ENCODE measurements around the gene ZNF76. TPM values are rescaled to one million over a fixed set of nuclear protein-coding genes. Genes with fewer than 3 reads are reported as not detected.
A peak's percentile ranks its signal among the peaks of the same experiment; 100 is the strongest.

ZNF76 gene
- total and polyA plus RNA-seq, 2 of the 13 experiments (the other 11 are each of a cell fraction or from before 2014, with no cell fraction given) = 13.2 to 26.4 TPM

- TF ChIP-seq BCLAF1 (IDR thresholded peaks at IDR 0.05) (no peak), FOXP1 (IDR thresholded peaks at IDR 0.05) (no peak), FOXP1 (CRISPR knock-in tag; IDR thresholded peaks at IDR 0.05) (no peak), CCAR2 (optimal IDR thresholded peaks at IDR 0.05; ENCODE audit: low read depth, low read length) (no peak), SRSF1 (optimal IDR thresholded peaks at IDR 0.05; ENCODE audit: low read depth, low read length) (no peak), ZNF576 (CRISPR knock-in tag; IDR thresholded peaks at IDR 0.05) (no peak), POGK (CRISPR knock-in tag; conservative IDR thresholded peaks at IDR 0.05) (no peak), ZSCAN25 (CRISPR knock-in tag; IDR thresholded peaks at IDR 0.05) (no peak), SMAD1 (CRISPR knock-in tag; IDR thresholded peaks at IDR 0.05; ENCODE audit: borderline replicate concordance, low read depth) (no peak), ZNF839 (CRISPR knock-in tag; IDR thresholded peaks at IDR 0.05; ENCODE audit: borderline replicate concordance) (no peak), ZNF746 (CRISPR knock-in tag; IDR thresholded peaks at IDR 0.05) (no peak), BCL3 (CRISPR knock-in tag; IDR thresholded peaks at IDR 0.05) (0 out of 2 replicates have a peak, but pooled peaks have one; percentile 15), TCF12 (IDR thresholded peaks at IDR 0.05) (no peak), TCF12 (CRISPR knock-in tag; IDR thresholded peaks at IDR 0.05) (no peak)
- TF ChIP-seq, protein P1, sequence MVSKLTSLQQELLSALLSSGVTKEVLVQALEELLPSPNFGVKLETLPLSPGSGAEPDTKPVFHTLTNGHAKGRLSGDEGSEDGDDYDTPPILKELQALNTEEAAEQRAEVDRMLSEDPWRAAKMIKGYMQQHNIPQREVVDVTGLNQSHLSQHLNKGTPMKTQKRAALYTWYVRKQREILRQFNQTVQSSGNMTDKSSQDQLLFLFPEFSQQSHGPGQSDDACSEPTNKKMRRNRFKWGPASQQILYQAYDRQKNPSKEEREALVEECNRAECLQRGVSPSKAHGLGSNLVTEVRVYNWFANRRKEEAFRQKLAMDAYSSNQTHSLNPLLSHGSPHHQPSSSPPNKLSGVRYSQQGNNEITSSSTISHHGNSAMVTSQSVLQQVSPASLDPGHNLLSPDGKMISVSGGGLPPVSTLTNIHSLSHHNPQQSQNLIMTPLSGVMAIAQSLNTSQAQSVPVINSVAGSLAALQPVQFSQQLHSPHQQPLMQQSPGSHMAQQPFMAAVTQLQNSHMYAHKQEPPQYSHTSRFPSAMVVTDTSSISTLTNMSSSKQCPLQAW (CRISPR knock-in tag; IDR thresholded peaks at IDR 0.05) = 0 out of 2 replicates have a peak, but pooled peaks have one; percentile 45
- TF ChIP-seq, protein P2, sequence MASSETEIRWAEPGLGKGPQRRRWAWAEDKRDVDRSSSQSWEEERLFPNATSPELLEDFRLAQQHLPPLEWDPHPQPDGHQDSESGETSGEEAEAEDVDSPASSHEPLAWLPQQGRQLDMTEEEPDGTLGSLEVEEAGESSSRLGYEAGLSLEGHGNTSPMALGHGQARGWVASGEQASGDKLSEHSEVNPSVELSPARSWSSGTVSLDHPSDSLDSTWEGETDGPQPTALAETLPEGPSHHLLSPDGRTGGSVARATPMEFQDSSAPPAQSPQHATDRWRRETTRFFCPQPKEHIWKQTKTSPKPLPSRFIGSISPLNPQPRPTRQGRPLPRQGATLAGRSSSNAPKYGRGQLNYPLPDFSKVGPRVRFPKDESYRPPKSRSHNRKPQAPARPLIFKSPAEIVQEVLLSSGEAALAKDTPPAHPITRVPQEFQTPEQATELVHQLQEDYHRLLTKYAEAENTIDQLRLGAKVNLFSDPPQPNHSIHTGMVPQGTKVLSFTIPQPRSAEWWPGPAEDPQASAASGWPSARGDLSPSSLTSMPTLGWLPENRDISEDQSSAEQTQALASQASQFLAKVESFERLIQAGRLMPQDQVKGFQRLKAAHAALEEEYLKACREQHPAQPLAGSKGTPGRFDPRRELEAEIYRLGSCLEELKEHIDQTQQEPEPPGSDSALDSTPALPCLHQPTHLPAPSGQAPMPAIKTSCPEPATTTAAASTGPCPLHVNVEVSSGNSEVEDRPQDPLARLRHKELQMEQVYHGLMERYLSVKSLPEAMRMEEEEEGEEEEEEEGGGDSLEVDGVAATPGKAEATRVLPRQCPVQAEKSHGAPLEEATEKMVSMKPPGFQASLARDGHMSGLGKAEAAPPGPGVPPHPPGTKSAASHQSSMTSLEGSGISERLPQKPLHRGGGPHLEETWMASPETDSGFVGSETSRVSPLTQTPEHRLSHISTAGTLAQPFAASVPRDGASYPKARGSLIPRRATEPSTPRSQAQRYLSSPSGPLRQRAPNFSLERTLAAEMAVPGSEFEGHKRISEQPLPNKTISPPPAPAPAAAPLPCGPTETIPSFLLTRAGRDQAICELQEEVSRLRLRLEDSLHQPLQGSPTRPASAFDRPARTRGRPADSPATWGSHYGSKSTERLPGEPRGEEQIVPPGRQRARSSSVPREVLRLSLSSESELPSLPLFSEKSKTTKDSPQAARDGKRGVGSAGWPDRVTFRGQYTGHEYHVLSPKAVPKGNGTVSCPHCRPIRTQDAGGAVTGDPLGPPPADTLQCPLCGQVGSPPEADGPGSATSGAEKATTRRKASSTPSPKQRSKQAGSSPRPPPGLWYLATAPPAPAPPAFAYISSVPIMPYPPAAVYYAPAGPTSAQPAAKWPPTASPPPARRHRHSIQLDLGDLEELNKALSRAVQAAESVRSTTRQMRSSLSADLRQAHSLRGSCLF (CRISPR knock-in tag; IDR thresholded peaks at IDR 0.05; ENCODE audit: borderline replicate concordance) = no peak
Observed at GRCh38 chr6:35327349-35328027, 68.0 kb downstream of the ZNF76 start (continued).
